ENCODE measurements around the gene SLC12A4.
"Not testable (repeated sequence)": the region's sequence is repeated elsewhere in the genome, so short reads cannot be mapped to it uniquely, and the experiment has no call there.

GRCh38 chr16:67972285-67972684, 3.8 kb upstream of the SLC12A4 start:
- TF ChIP-seq POLR2A, EP300, POLR2AphosphoS5 (IDR thresholded peaks at IDR 0.05): not testable (repeated sequence)
